ENCODE measurements around the gene ZNF280B. TPM values are rescaled to one million over a fixed set of nuclear protein-coding genes. Genes with fewer than 3 reads are reported as not detected.

The ZNF280B gene
- polyA plus RNA-seq, 4 donors: 0.31 to 2.1 TPM; not detected in 2

DNA sequence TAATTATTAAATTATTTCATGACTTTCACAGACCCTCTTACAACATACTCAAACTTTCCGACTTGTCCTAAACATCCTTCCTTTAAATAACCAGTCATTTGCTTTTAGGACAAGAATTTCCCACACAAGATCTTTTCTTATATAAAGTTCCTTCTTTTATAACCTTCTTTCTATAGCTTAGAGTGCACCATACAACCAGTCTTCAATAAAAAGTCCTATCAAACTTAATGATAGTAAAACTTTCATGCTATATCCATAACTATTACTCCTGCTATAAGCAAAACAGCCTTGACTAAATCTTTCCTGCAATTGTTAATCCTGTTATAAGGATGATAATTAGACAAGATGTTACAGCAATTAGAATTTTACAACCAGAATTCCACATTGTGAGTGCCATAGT is 47.4 kb downstream of the ZNF280B start:
- no peak for DNase-seq
- Histone ChIP-seq H3K4me3 (ENCODE audit: low read depth in 1 of 3, low read length in 3 of 3) (no peak overlapping the region), H3K36me3 (ENCODE audit: control insufficient read depth in 3 of 3, insufficient read depth in 2 of 3, low read depth in 1 of 3, low read length in 3 of 3) (no peaks in the 10 kb centered on the region), H3K27ac (ENCODE audit: low read depth in 1 of 3, low read length in 2 of 3) (no peak overlapping the region), H3K4me1 (ENCODE audit: control insufficient read depth in 3 of 3, insufficient read depth in 2 of 3, low read depth in 1 of 3, low read length in 2 of 3) (no peaks in the 10 kb centered on the region), H3K9me3 (ENCODE audit: control insufficient read depth in 2 of 2, insufficient read depth in 1 of 2, low read depth in 1 of 2, low read length in 1 of 2) (peaks cover 0 to 24% of the 10 kb centered on the region in 2 donors), H3K27me3 (ENCODE audit: control insufficient read depth in 3 of 3, insufficient read depth in 3 of 3, low read length in 3 of 3) (peaks cover 0 to 5% (median 0%) of the 10 kb centered on the region in 3 donors)
- FAIRE-seq: no peak
- WGBS, 3 donors: 58 to 68% (median 67%) methylated on average over 1 of the region's 1 CpG

DNA sequence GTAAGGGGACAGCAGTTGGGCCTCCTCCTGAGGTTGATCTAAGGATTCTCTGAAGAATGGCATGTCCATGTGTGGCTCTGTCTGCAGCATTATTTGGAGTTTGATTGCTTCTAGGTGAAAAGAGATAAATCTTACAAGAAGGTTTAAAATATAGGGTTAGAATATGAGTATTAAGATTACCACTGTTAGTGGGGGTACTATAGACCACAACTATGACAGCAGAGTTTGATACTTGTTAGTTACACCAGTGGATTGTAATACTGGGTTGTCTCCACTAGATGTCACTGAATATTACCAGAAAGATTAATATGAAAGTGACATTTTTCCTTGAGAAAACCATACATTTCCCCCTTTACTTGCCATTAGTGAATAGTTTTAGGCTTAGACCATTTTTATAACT is 47.9 kb downstream of the ZNF280B start:
- Histone ChIP-seq H3K9me3 (ENCODE audit: control insufficient read depth in 2 of 2, insufficient read depth in 1 of 2, low read depth in 1 of 2, low read length in 1 of 2) (peaks cover 0 to 24% of the 10 kb centered on the region in 2 donors), H3K4me3 (ENCODE audit: low read depth in 1 of 3, low read length in 3 of 3) (no peak overlapping the region), H3K27me3 (ENCODE audit: control insufficient read depth in 3 of 3, insufficient read depth in 3 of 3, low read length in 3 of 3) (peaks cover 0 to 5% (median 0%) of the 10 kb centered on the region in 3 donors), H3K27ac (ENCODE audit: low read depth in 1 of 3, low read length in 2 of 3) (no peak overlapping the region), H3K4me1 (ENCODE audit: control insufficient read depth in 3 of 3, insufficient read depth in 2 of 3, low read depth in 1 of 3, low read length in 2 of 3) (no peaks in the 10 kb centered on the region), H3K36me3 (ENCODE audit: control insufficient read depth in 3 of 3, insufficient read depth in 2 of 3, low read depth in 1 of 3, low read length in 3 of 3) (no peaks in the 10 kb centered on the region)
- DNase-seq: no peak
- no peak for FAIRE-seq

DNA sequence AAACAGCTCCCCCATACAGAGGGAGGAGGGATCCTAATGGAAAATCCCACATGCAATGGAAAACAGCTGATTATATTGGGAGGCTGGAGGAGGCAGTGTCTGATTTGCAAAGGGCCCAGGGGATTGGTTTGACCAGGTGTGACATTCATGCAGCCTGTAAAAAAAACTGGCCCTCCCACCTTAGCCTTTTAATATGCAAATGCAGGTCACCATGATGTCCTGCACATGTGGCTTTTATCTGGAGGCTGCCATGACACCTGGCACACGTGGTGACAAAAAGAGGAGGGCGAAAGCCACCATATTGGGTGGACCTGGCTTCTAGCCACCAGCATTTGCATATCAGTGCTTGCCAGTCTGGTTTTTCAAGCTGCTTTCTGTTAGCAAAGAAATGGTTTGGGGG is 48.5 kb downstream of the ZNF280B start:
- no peak for DNase-seq
- H3K9me3 ChIP-seq (ENCODE audit: control insufficient read depth in 2 of 2, insufficient read depth in 1 of 2, low read depth in 1 of 2, low read length in 1 of 2): peaks cover 0 to 24% of the 10 kb centered on the region in 2 donors
- no peak for FAIRE-seq
- H3K27me3 ChIP-seq (ENCODE audit: control insufficient read depth in 3 of 3, insufficient read depth in 3 of 3, low read length in 3 of 3): peaks cover 0 to 5% (median 0%) of the 10 kb centered on the region in 3 donors
- no peak overlapping the region for H3K27ac ChIP-seq (ENCODE audit: low read depth in 1 of 3, low read length in 2 of 3)
- WGBS, 3 donors: 67 to 82% (median 77%) methylated on average over 2 of the region's 2 CpGs
- H3K4me3 ChIP-seq (ENCODE audit: low read depth in 1 of 3, low read length in 3 of 3): no peak overlapping the region
- H3K4me1 ChIP-seq (ENCODE audit: control insufficient read depth in 3 of 3, insufficient read depth in 2 of 3, low read depth in 1 of 3, low read length in 2 of 3): no peaks in the 10 kb centered on the region
- H3K36me3 ChIP-seq (ENCODE audit: control insufficient read depth in 3 of 3, insufficient read depth in 2 of 3, low read depth in 1 of 3, low read length in 3 of 3): no peaks in the 10 kb centered on the region

DNA sequence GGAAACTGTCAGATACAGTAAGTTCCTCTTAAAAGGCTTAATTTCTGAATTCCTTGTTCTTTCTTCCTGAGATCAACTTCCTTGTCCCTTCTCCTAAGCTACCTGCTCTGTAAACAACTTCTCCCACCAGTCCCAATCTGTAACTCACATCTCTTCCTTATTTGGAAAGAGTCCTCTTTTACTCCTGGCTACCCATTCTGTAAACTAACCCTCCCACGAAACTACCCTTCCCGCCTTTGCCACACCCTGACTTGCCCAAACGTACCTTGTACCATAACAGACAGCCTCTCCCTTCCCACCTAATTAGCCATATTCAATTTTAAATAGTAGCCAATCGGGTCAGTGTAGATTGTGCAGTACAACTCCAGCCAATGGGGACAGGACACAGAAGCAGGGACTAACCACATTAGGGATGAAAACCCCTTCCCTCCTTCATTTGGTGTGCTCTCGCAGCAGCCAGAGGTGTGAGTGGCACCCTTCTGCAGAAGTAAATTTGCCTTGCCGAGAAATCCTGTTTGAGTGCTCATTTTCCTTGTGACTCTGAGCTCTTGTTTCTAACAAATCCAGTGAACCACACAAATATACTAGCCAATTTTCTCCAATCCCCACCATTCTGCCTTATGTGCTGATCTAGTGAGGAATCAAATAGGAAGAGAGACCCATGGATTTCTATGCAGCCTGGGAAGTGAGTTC is 49.5 kb downstream of the ZNF280B start:
- Histone ChIP-seq H3K4me3 (ENCODE audit: low read depth in 1 of 3, low read length in 3 of 3) (no peak overlapping the region), H3K9me3 (ENCODE audit: control insufficient read depth in 2 of 2, insufficient read depth in 1 of 2, low read depth in 1 of 2, low read length in 1 of 2) (peaks cover 0 to 24% of the 10 kb centered on the region in 2 donors), H3K27me3 (ENCODE audit: control insufficient read depth in 3 of 3, insufficient read depth in 3 of 3, low read length in 3 of 3) (peaks cover 0 to 5% (median 0%) of the 10 kb centered on the region in 3 donors), H3K27ac (ENCODE audit: low read depth in 1 of 3, low read length in 2 of 3) (no peak overlapping the region), H3K4me1 (ENCODE audit: control insufficient read depth in 3 of 3, insufficient read depth in 2 of 3, low read depth in 1 of 3, low read length in 2 of 3) (no peaks in the 10 kb centered on the region), H3K36me3 (ENCODE audit: control insufficient read depth in 3 of 3, insufficient read depth in 2 of 3, low read depth in 1 of 3, low read length in 3 of 3) (no peaks in the 10 kb centered on the region)
- WGBS, 3 donors: 57 to 74% (median 67%) methylated on average over 6 of the region's 6 CpGs
- no peak for FAIRE-seq
- no peak for DNase-seq

DNA sequence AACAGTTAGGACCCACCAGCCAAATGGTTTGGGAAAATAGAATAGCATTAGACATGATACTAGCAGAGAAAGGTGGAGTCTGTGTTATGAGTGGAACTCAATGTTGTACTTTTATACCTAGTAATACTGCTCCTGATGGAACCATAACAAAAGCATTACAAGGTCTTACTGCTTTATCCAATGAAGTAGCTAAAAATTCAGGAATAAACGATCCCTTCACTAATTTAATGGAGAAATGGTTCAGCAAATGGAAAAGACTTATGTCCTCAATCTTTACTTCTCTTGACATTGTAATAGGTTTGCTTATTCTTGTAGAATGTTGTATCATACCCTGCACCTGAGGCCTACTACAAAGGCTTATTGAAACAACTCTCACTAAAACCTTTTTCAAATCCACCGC is 50.2 kb downstream of the ZNF280B start:
- Histone ChIP-seq H3K36me3 (ENCODE audit: control insufficient read depth in 3 of 3, insufficient read depth in 2 of 3, low read depth in 1 of 3, low read length in 3 of 3) (no peaks in the 10 kb centered on the region), H3K27me3 (ENCODE audit: control insufficient read depth in 3 of 3, insufficient read depth in 3 of 3, low read length in 3 of 3) (peaks cover 0 to 2% (median 0%) of the 10 kb centered on the region in 3 donors), H3K27ac (ENCODE audit: low read depth in 1 of 3, low read length in 2 of 3) (no peak overlapping the region), H3K9me3 (ENCODE audit: control insufficient read depth in 2 of 2, insufficient read depth in 1 of 2, low read depth in 1 of 2, low read length in 1 of 2) (peaks cover 0 to 27% of the 10 kb centered on the region in 2 donors), H3K4me1 (ENCODE audit: control insufficient read depth in 3 of 3, insufficient read depth in 2 of 3, low read depth in 1 of 3, low read length in 2 of 3) (no peaks in the 10 kb centered on the region), H3K4me3 (ENCODE audit: low read depth in 1 of 3, low read length in 3 of 3) (no peak overlapping the region)
- 80 to 84% (median 80%) methylated on average over 2 of the region's 2 CpGs for WGBS, 3 donors
- DNase-seq: no peak
- FAIRE-seq: no peak

DNA sequence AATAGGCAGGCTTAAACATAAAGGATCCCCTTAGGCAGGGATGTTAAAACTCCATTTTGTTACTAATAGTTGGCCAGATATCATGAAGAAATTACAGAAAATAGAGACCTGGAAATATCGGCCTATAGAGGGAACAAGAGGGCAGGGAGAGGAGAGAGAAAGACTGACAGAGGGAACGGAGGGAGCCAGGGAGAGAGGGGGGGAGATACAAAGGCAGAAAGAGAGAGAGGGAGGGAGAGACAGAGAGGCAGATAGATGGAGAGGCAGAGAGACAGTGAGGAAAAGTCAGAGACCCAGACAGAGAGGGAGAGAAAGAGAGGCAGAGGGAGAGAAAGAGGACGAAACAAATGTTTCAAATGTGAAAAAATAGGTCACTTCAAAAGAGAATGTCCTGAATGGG is 53.5 kb downstream of the ZNF280B start:
- H3K4me3 ChIP-seq (ENCODE audit: low read depth in 1 of 3, low read length in 3 of 3): no peak overlapping the region
- H3K27me3 ChIP-seq (ENCODE audit: control insufficient read depth in 3 of 3, insufficient read depth in 3 of 3, low read length in 3 of 3): peaks cover 0 to 2% (median 0%) of the 10 kb centered on the region in 3 donors
- FAIRE-seq: no peak
- no peak overlapping the region for H3K27ac ChIP-seq (ENCODE audit: low read depth in 1 of 3, low read length in 2 of 3)
- DNase-seq: no peak
- peaks cover 0 to 29% of the 10 kb centered on the region in 2 donors for H3K9me3 ChIP-seq (ENCODE audit: control insufficient read depth in 2 of 2, insufficient read depth in 1 of 2, low read depth in 1 of 2, low read length in 1 of 2)
- no peaks in the 10 kb centered on the region for H3K36me3 ChIP-seq (ENCODE audit: control insufficient read depth in 3 of 3, insufficient read depth in 2 of 3, low read depth in 1 of 3, low read length in 3 of 3)
- no peaks in the 10 kb centered on the region for H3K4me1 ChIP-seq (ENCODE audit: control insufficient read depth in 3 of 3, insufficient read depth in 2 of 3, low read depth in 1 of 3, low read length in 2 of 3)
- 55 to 67% (median 63%) methylated on average over 3 of the region's 3 CpGs for WGBS, 3 donors

DNA sequence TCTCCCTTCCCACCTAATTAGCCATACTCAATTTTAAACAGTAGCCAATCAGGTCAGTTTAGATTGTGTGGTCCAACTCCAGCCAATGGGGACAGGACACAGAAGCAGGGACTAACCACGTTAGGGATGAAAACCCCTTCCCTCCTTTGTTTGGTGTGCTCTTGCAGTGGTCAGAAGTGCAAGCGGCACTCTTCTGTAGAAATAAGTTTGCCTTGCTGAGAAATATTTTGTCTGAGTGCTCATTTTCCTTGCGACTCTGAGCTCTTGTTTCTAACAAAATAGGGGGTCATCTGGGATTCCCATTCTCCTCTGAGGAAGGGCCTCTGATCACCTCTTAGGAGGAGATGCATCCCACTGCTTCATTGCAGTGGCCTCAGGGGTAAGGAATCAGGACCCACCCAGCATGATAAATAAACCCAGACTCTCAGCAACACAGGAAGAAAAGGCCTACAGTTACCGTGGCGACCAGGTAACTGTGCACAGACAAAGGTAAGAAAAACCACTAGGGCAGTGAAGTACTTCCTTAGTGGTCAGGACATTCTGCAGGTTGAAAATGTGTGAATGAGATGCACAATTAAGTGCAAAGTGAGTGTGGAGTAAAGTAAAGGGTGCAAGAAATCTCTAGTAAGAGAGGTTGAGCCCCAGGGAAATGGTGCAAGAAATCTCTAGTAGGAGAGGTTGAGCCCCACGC is 55.4 kb downstream of the ZNF280B start:
- Histone ChIP-seq H3K9me3 (ENCODE audit: control insufficient read depth in 2 of 2, insufficient read depth in 1 of 2, low read depth in 1 of 2, low read length in 1 of 2) (peaks cover 0 to 17% of the 10 kb centered on the region in 2 donors), H3K36me3 (ENCODE audit: control insufficient read depth in 3 of 3, insufficient read depth in 2 of 3, low read depth in 1 of 3, low read length in 3 of 3) (no peaks in the 10 kb centered on the region), H3K27ac (ENCODE audit: low read depth in 1 of 3, low read length in 2 of 3) (no peak overlapping the region), H3K4me1 (ENCODE audit: control insufficient read depth in 3 of 3, insufficient read depth in 2 of 3, low read depth in 1 of 3, low read length in 2 of 3) (no peaks in the 10 kb centered on the region), H3K4me3 (ENCODE audit: low read depth in 1 of 3, low read length in 3 of 3) (no peak overlapping the region), H3K27me3 (ENCODE audit: control insufficient read depth in 3 of 3, insufficient read depth in 3 of 3, low read length in 3 of 3) (peaks cover 0 to 2% (median 2%) of the 10 kb centered on the region in 3 donors)
- DNase-seq (no peak), FAIRE-seq (no peak)
- WGBS, 3 donors: 63 to 75% (median 70%) methylated on average over 6 of the region's 6 CpGs

DNA sequence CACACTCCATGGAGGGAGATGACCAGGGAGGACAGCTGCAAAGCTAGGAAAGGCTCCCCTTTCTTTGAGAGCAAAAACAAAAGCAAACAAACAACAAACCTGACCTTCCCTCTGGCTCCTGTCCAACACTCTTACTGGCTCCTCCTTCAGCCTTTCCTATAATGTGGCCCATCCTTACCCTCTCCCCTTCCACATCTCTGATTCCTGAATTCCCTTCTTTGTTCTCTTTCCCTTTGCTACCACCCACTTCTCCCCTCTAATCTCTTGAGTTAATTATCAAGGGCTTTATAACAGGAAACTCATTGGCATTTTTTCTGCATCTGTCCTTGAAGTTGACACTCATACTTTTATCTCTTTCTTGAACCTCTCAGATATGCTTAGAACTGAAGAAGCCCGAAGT is 56.3 kb downstream of the ZNF280B start:
- H3K27ac ChIP-seq (ENCODE audit: low read depth in 1 of 3, low read length in 2 of 3): no peak overlapping the region
- no peaks in the 10 kb centered on the region for H3K36me3 ChIP-seq (ENCODE audit: control insufficient read depth in 3 of 3, insufficient read depth in 2 of 3, low read depth in 1 of 3, low read length in 3 of 3)
- peaks cover 0 to 11% of the 10 kb centered on the region in 2 donors for H3K9me3 ChIP-seq (ENCODE audit: control insufficient read depth in 2 of 2, insufficient read depth in 1 of 2, low read depth in 1 of 2, low read length in 1 of 2)
- FAIRE-seq: no peak
- no peak overlapping the region for H3K4me3 ChIP-seq (ENCODE audit: low read depth in 1 of 3, low read length in 3 of 3)
- peaks cover 0 to 4% (median under 1%) of the 10 kb centered on the region in 3 donors for H3K27me3 ChIP-seq (ENCODE audit: control insufficient read depth in 3 of 3, insufficient read depth in 3 of 3, low read length in 3 of 3)
- DNase-seq: no peak
- 19 to 60% (median 42%) methylated on average over 1 of the region's 1 CpG for WGBS, 3 donors
- H3K4me1 ChIP-seq (ENCODE audit: control insufficient read depth in 3 of 3, insufficient read depth in 2 of 3, low read depth in 1 of 3, low read length in 2 of 3): no peaks in the 10 kb centered on the region

Data from small intestine (tissue), 7 donors.